NAMALWA (cell line): ENCODE results near the gene ARHGEF26.

Experiments used
- DNase-seq: peaks from one replicate; pipeline ENCODE4 v3.0.0-alpha.2; 2015; ENCODE audit warnings: low spot score

ARHGEF26 gene

GRCh38 chr3:154152741-154153140, 31.6 kb downstream of the ARHGEF26 start:
- no peak for DNase-seq

- no peak for DNase-seq
Measured at GRCh38 chr3:154156530-154156929, 35.3 kb downstream of the ARHGEF26 start.

- DNase-seq = no peak
Measured at GRCh38 chr3:154161806-154162205, 40.6 kb downstream of the ARHGEF26 start.

GRCh38 chr3:154164387-154164786, 43.2 kb downstream of the ARHGEF26 start:
- no peak for DNase-seq

GRCh38 chr3:154168998-154169795, 48.0 kb downstream of the ARHGEF26 start:
- DNase-seq = no peak

GRCh38 chr3:154169796-154170110, 48.6 kb downstream of the ARHGEF26 start:
- DNase-seq = no peak

- no peak for DNase-seq
Measured at GRCh38 chr3:154170300-154170699, 49.1 kb downstream of the ARHGEF26 start.

GRCh38 chr3:154175041-154175440, 53.9 kb downstream of the ARHGEF26 start:
- DNase-seq = no peak

GRCh38 chr3:154176036-154176435, 54.8 kb downstream of the ARHGEF26 start:
- DNase-seq = no peak

- no peak for DNase-seq
Measured at GRCh38 chr3:154177406-154177805, 56.2 kb downstream of the ARHGEF26 start.

- DNase-seq = no peak
Measured at GRCh38 chr3:154178172-154178571, 57.0 kb downstream of the ARHGEF26 start.

- DNase-seq = no peak
Measured at GRCh38 chr3:154180836-154181691, 59.9 kb downstream of the ARHGEF26 start.

- no peak for DNase-seq
Measured at GRCh38 chr3:154182322-154182922, 61.2 kb downstream of the ARHGEF26 start.

- DNase-seq = no peak
Measured at GRCh38 chr3:154182975-154183374, 61.8 kb downstream of the ARHGEF26 start.

- DNase-seq = no peak
Measured at GRCh38 chr3:154184582-154184981, 63.4 kb downstream of the ARHGEF26 start.

GRCh38 chr3:154188437-154188836, 67.2 kb downstream of the ARHGEF26 start:
- no peak for DNase-seq

- DNase-seq = peak; percentile 13
Measured at GRCh38 chr3:154188846-154189245, 67.7 kb downstream of the ARHGEF26 start.

- DNase-seq = no peak
Measured at GRCh38 chr3:154191520-154191919, 70.3 kb downstream of the ARHGEF26 start.

- DNase-seq = no peak
Measured at GRCh38 chr3:154192225-154192624, 71.0 kb downstream of the ARHGEF26 start.

GRCh38 chr3:154193000-154193615, 71.9 kb downstream of the ARHGEF26 start:
- DNase-seq = no peak

GRCh38 chr3:154194877-154195276, 73.7 kb downstream of the ARHGEF26 start:
- DNase-seq = no peak

GRCh38 chr3:154195620-154196356, 74.6 kb downstream of the ARHGEF26 start:
- no peak for DNase-seq
